GM12873 (cell line): Measurements from ENCODE around the gene MRPL12.

Source experiments
- TF ChIP-seq, protein P1 (sequence below): IDR thresholded peaks from 2 replicates; pipeline ENCODE4 v1.5.1; 2012; ENCODE audit warnings: low read depth, mild to moderate bottlenecking, moderate library complexity, low read length, control low read depth; ENCODE audit not compliant: insufficient read depth; ENCODE audit errors: missing control alignments

The MRPL12 gene

DNA sequence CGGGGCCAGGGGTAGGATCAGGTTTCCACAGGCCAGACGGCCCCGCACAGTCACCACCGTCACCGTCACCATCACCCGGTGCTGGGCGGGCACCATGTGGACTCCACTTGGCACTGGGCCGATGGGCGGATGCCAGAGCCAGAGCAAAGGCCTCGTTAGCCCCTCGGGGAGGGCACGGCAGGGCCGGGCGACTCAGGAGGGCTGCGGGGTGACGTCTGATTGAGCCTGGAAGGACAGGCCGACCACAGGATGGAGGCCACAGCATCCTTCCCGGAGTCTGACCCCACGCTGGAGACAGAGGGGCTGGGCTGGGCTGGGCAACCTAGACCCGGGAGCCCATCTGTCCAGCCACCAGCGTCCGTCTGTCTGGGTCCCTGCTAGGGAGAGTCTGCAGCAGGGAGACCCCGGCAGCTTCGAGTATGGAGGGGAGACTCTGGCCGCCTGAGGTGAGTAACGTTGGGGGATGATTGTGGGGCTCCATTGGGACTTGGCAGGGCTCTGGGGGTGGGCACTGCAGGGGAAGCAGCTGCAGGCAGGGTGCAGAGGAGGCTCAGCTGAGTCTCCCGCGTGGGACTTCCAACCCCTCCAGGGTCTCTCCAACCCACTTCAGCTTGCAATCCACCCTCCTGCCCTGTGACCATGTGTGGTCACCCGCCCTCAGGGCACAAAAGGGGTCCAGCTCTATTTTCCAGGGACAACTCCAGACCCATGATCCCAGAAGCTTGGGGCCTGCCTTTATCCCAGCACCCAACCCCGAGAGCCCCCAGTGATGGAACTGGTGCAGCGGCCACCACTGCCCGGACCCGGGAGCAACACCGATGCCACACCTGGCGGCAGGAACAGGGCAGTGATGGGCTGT, 31.5 kb downstream of the MRPL12 start:
- TF ChIP-seq, protein P1, sequence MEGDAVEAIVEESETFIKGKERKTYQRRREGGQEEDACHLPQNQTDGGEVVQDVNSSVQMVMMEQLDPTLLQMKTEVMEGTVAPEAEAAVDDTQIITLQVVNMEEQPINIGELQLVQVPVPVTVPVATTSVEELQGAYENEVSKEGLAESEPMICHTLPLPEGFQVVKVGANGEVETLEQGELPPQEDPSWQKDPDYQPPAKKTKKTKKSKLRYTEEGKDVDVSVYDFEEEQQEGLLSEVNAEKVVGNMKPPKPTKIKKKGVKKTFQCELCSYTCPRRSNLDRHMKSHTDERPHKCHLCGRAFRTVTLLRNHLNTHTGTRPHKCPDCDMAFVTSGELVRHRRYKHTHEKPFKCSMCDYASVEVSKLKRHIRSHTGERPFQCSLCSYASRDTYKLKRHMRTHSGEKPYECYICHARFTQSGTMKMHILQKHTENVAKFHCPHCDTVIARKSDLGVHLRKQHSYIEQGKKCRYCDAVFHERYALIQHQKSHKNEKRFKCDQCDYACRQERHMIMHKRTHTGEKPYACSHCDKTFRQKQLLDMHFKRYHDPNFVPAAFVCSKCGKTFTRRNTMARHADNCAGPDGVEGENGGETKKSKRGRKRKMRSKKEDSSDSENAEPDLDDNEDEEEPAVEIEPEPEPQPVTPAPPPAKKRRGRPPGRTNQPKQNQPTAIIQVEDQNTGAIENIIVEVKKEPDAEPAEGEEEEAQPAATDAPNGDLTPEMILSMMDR = no peak

DNA sequence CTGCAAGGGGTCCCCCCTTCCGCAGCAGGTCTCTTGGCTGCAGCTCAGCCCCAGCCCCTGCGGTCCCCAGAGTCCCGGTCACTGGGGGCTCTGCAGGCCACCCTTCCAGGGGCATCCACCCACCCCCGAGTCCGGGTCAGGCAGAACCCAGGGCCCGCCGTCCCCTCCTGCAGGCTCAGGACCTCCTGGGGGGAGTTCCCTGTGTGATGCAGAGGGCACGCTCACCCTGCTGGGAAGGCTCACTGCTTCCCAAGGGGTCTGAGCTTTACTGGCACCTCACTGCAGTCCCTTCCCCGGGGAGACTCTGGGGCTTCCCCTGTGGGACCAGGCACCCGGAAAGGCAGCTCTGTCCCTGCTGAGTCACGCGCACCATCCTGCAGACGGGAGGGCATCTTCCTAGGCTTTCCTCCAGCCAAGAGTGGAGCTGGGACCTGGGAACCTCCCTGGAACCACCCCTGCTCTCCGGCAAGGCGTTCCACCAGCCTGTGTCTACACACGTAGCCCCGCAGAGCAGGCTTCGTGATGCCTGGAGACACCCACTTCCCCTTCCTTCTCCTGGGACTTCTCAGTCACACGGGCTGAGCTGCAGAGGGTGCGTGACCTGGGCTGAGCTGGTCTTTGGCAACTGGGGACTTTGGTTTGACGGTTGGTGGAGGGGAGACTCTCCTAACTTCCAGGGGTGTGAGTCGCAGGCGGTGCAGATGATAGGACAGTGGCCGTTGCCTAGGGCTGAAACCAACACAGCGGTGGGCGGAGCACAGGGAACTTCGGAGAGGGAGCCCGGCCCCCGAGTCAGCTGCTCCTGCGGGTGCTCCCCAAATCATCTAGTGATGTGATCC, 32.3 kb downstream of the MRPL12 start:
- TF ChIP-seq, protein P1 = no peak

DNA sequence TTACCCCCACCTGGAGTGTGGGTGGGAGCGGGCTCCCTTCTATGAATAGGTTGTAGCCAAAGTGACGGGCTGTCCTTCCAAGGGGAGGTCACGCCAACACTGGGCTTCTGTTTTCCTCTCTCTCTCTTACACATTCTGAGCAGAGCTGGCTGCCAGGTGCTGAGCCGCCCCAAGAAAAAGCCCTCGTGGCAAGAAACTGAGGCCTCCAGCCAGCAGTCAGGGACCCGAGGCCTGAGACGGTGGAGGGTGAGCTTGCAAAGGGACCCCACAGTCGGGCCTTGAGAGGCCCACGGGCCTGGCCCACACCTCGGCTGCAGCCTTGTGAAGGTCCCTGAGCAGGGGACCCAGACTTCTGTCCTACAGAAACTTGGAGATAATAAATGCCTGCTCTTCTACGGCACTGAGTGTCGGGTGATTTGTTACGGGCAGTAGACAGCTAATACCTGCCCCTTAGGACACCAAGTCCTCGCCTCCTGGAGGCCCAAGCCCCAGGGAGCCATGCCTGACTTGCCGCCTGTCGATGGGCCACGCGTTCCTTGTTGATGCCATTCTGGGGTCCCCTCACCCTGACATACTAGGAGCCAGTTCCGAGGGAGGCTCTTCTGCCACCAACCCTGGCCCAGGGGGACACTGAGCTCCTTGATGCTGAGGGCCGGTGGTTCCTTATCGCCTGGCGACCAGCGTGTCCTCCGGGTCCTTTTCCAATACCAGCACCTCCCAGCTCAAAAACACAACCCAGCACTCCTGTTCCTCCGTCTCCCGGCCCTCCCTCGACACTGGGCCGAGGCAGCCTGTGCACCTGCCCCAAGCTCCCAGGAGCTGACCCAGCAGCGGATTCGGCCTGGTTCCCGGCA, 35.0 kb downstream of the MRPL12 start:
- TF ChIP-seq, protein P1 = no peak

DNA sequence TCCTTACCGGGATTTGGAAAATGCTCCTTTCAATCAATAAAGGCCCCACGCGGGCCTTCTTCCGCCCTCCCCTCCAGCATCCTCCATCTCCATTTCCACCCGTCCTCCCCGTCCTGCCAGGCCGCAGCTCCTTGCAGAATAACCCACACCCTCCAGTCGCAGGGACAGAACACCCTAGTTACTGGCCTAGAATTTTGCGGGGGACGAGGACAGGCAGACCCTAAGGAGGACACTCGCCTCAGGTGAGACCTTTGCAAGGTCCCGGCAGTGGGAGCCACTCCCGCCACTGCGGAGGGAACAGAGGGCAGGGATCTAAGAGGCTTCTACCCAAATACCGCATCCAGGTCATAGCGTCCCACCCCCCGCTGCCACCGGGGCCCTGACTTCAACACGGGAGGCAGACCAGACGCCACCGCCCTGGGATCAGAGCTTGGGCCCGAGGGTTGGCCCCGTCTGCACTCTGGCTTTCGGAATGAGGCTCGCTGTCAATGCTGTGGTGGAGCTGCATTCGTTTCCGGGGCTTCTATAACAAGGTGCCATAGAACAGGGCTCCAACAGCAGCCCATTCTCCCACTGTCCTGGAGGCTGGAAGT, 35.7 kb downstream of the MRPL12 start:
- TF ChIP-seq, protein P1 = no peak

DNA sequence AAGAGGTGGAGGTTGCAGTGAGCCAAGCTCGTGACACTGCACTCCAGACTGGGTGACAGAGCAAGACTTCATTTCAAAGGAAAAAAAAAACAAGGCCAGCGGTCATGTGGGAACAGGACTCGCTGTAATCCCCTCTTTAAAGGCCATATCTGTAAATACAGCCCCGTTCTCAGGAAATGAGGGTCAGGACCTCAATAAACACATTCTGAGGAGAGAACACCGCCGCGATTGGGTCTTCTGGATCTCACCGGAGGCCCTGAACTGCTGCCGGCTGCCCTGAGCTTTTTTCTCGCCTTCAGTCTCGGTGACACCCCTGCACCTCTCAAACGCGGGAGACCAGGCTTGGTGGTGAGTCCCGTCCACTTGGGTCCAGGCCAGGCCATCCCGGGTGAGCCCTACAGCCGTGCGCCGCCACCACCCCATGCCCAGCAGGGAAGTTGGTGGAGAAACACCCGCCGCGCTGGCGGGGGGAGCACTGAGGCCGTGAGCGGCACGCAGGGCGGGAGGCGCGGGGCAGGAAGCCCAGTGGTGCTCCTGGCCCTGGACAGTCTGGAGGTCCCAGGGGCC, 37.3 kb downstream of the MRPL12 start:
- TF ChIP-seq, protein P1 = no peak

DNA sequence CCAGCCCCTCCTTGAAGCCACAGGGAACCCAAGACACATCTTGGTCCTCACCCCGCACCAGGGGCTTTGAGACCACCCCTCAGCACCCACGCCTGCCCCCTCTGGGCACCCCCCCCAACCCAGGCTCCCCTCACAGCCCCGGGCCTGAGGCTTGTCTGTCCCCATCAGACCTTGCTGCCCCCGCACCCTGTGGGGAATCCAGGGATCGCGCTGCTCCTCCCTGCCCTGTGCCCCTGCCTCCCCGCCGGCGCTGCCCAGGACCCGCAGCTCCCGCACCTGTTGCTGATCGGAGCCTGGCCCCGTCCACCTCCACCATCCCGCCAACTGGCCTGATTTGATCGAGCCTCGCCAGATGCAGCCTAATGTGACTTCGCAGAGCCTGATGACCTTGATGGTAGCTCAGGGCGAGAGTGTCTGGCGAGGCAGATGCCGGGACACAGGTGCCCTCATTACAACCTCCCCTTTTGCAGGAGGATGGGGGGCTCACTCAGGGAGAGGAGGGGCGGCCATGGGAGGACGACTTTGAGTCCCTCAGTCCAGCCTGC, 38.0 kb downstream of the MRPL12 start:
- TF ChIP-seq, protein P1 = no peak
